Mesendoderm (in vitro differentiated cells): Measurements from ENCODE around the gene EPN1.

Experiments
- DNase-seq: peaks from one replicate; pipeline ENCODE4 v3.0.0; 2013
- H2AK5ac ChIP-seq: 2 replicates; pipeline ENCODE4 v1.6.1; 2013; ENCODE audit warnings: low read length, inconsistent platforms
- H2BK120ac ChIP-seq: 2 replicates; pipeline ENCODE4 v1.6.1; 2013; ENCODE audit warnings: low read depth, mild to moderate bottlenecking, low read length, moderate library complexity, mixed read lengths
- H2BK15ac ChIP-seq: replicated peaks from 2 replicates; pipeline ENCODE4 v1.6.1; 2013; ENCODE audit warnings: low read depth, mild to moderate bottlenecking, moderate library complexity
- H2BK5ac ChIP-seq: 2 replicates; pipeline ENCODE4 v1.6.1; 2013; ENCODE audit warnings: low read length, inconsistent platforms
- H3K18ac ChIP-seq: 2 replicates; pipeline ENCODE4 v1.6.1; 2013; ENCODE audit warnings: mild to moderate bottlenecking, low read length, mixed read lengths
- H3K23ac ChIP-seq: one replicate; pipeline ENCODE4 v1.6.1; 2013; ENCODE audit warnings: low read length
- H3K27ac ChIP-seq: 2 replicates; pipeline ENCODE4 v1.5.1; 2013; ENCODE audit warnings: low read depth, mild to moderate bottlenecking, inconsistent platforms, low read length, moderate library complexity
- H3K27me3 ChIP-seq: 2 replicates; pipeline ENCODE4 v1.6.1; 2013; ENCODE audit warnings: low read length, control low read depth, mild to moderate bottlenecking, inconsistent platforms; ENCODE audit not compliant: insufficient read depth, poor library complexity
- H3K36me3 ChIP-seq: 2 replicates; pipeline ENCODE4 v1.6.1; 2013; ENCODE audit warnings: low read length, inconsistent platforms; ENCODE audit not compliant: control insufficient read depth, insufficient read depth
- H3K4ac ChIP-seq: one replicate; pipeline ENCODE4 v1.6.1; 2013; ENCODE audit warnings: low read depth, mild to moderate bottlenecking, low read length, moderate library complexity
- H3K4me1 ChIP-seq: 2 replicates; pipeline ENCODE4 v1.6.1; 2013; ENCODE audit warnings: low read depth, low read length, inconsistent platforms; ENCODE audit not compliant: control insufficient read depth
- H3K4me2 ChIP-seq: 2 replicates; pipeline ENCODE4 v1.6.1; 2013; ENCODE audit warnings: low read length
- H3K4me3 ChIP-seq: 2 replicates; pipeline ENCODE4 v1.5.1; 2013; ENCODE audit warnings: mild to moderate bottlenecking, low read length
- H3K56ac ChIP-seq: one replicate; pipeline ENCODE4 v1.6.1; 2013; ENCODE audit warnings: low read length
- H3K79me1 ChIP-seq: 2 replicates; pipeline ENCODE4 v1.6.1; 2013; ENCODE audit warnings: low read length, inconsistent platforms
- H3K79me2 ChIP-seq: 2 replicates; pipeline ENCODE4 v1.6.1; 2013; ENCODE audit warnings: mild to moderate bottlenecking, low read length; ENCODE audit not compliant: control insufficient read depth, insufficient read depth
- H3K9ac ChIP-seq: 2 replicates; pipeline ENCODE4 v1.6.1; 2013; ENCODE audit warnings: low read length, inconsistent platforms
- H4K5ac ChIP-seq: one replicate; pipeline ENCODE4 v1.6.1; 2013; ENCODE audit warnings: low read length
- H4K8ac ChIP-seq: one replicate; pipeline ENCODE4 v1.6.1; 2013; ENCODE audit warnings: low read depth, mild to moderate bottlenecking, control low read depth, low read length, moderate library complexity
- WGBS: extraction: QIAGEN DNeasy Blood & Tissue Kit; methylation state at CpG from one replicate; pipeline ENCODE4 v1.1.7; 2013; ENCODE audit warnings: low lambda C conversion rate, missing lambda C conversion rate; ENCODE audit not compliant: insufficient coverage; ENCODE audit errors: extremely low coverage; 5-methylcytosine and 5-hydroxymethylcytosine counted together

Gene EPN1

DNA sequence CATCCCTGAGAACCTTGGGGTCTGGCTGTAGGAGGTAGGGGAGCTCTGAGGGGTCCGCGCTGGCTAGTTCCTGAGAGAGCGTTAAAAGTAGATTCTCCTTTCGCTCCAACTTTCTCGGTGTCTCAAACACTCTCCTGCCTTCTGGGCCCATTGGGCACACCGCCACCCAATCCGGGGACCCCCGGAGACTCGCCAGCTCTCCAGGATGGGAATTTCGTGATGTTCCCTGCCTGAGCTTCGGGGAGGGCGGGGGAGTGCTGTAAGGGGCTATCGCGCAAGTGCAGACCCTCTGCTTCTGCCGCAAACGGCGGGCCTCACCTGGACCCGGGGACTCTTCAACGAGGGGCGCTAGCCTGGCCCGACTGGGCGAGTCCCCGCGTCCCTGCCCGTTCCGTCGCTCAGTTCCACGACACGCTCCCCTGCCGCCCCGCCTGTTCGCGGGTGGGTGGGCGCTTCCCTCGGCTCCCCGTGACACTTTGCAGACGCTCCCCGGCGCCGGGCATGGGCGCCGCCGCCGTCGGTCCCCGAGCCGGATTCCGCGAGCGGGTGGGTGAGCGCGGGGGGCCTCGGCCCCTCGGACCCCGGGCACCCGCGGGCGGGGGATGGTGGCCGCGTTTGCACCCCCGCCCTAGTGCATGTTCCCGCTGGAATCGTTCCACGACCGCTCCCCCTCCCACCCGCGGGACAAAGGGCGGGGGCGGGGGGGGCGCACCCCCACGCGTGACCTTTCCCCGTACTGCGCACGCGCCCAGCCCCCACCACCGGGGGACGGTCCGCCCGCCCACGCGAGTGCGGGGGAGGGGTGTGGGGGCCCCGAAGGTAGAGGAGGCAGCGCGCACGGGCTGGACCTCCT, 27.1 kb upstream of the EPN1 start, which contains the start of gene CCDC106:
TSS of gene CCDC106 (plus strand) at position 481 of the 853 bp plus-strand sequence. CDS start 835 bp downstream, outside the sequence.
- H2BK120ac ChIP-seq: no peak within 1 kb of the TSS
- H3K79me2 ChIP-seq: peaks cover 20% of the 10 kb centered on the region
- H2BK15ac ChIP-seq: no peak within 1 kb of the TSS
- no peak within 1 kb of the TSS for H3K23ac ChIP-seq
- peak within 1 kb of the TSS; percentile 57 for H3K18ac ChIP-seq
- no peak within 1 kb of the TSS for H4K5ac ChIP-seq
- peak; percentile 87 for DNase-seq
- H3K4me1 ChIP-seq: no peaks in the 10 kb centered on the region
- H3K4me3 ChIP-seq: peak within 1 kb of the TSS; percentile 75
- peak within 1 kb of the TSS; percentile 95 for H3K9ac ChIP-seq
- peak within 1 kb of the TSS; percentile 95 for H3K56ac ChIP-seq
- H3K36me3 ChIP-seq: peaks cover 7% of the 10 kb centered on the region
- H3K4me2 ChIP-seq: peak within 1 kb of the TSS; percentile 75
- no peak within 1 kb of the TSS for H2AK5ac ChIP-seq
- peak within 1 kb of the TSS; percentile 73 for H3K4ac ChIP-seq
- H4K8ac ChIP-seq: no peak within 1 kb of the TSS
- H3K27me3 ChIP-seq: no peaks in the 10 kb centered on the region
- peaks cover 8% of the 10 kb centered on the region for H3K79me1 ChIP-seq
- H2BK5ac ChIP-seq: no peak within 1 kb of the TSS
- no CpG with 5 or more reads among the region's 87 CpGs for WGBS
- peak within 1 kb of the TSS; percentile 31 for H3K27ac ChIP-seq

DNA sequence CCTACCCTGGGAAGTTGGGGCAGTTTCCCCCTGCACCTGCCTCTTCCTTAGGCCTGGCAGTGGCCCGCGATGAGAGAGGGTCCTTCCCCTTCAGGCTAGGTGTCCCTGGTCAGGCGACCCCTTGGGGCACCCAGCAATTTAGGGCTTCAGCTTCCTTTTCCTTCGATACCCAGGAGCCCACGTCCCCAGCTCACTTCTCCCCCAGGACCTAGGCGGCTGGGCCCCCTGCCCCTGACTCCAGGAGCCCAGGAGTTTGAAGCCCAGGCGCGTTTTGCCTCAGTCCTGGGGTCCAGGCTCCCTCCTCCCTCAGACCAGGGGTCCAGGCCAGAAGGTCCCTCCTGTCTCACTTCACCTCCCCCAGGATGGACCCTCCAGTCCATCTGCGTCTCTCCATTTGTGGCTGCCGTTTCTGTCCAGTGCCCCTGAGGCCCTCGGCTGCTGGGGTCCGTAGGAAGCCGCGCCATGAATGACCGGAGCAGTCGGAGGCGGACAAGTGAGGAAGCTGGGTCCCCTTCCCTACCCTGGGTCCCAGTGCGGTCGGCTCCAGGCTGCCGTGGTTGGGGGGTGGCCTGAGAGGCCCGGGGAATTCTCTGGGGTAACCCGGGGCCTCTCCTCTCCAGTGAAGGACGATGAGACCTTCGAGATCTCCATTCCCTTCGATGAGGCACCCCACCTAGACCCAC, 26.3 kb upstream of the EPN1 start:
- Histone ChIP-seq H3K79me1 (peaks cover 8% of the 10 kb centered on the region), H3K27me3 (no peaks in the 10 kb centered on the region), H3K56ac (peak overlapping the region; percentile 95), H3K4me1 (no peaks in the 10 kb centered on the region), H3K18ac (peak overlapping the region; percentile 57), H4K8ac (no peak overlapping the region), H4K5ac (no peak overlapping the region), H3K4me2 (peak overlapping the region; percentile 43), H3K9ac (peak overlapping the region; percentile 95), H3K4ac (no peak overlapping the region), H3K4me3 (peak overlapping the region; percentile 75), H3K23ac (no peak overlapping the region), H2BK5ac (no peak overlapping the region), H3K36me3 (peaks cover 7% of the 10 kb centered on the region), H3K27ac (no peak overlapping the region), H3K79me2 (peaks cover 20% of the 10 kb centered on the region), H2AK5ac (no peak overlapping the region), H2BK120ac (no peak overlapping the region), H2BK15ac (no peak overlapping the region)
- no peak for DNase-seq
- WGBS: no CpG with 5 or more reads among the region's 25 CpGs

DNA sequence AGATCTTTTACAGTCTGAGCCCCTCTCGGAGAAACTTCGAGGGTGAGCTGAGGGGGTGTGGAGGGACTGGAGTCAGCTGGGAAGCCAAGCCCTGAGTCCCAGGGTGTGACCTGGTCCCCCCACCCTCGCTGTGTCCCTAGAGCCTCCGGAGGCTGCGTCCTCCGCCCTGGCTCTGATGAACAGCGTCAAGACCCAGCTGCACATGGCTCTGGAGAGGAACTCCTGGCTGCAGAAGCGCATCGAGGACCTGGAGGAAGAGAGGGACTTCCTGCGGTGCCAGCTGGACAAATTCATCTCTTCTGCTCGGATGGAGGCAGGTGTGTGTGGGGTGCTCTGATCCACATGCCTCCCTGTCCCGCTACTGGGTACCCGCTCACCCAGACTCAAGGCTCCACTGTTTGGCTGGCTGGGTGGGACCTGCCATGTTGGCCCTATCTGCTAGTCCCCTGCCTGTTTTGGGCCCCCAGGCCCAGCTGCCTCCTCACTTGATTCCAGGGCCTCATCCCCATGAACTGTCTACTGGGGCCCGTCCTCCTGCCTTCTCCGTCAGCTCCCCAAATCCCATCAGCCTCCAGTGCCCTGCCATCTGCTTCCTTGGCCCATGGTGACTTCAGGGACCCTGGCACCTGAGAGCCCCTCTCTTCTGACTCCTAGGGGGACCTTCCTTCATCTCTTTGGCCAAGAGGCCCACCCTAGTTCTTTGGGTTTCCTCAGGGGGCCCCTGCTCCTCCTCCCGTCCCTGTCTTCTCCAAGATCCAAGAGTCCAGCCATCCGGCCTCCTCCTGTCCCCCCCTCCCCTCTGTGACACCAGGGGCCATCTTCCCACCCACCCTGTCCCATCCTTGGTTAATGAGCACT, 25.5 kb upstream of the EPN1 start:
- no CpG with 5 or more reads among the region's 17 CpGs for WGBS
- no peak overlapping the region for H3K18ac ChIP-seq
- H4K5ac ChIP-seq: no peak overlapping the region
- peaks cover 6% of the 10 kb centered on the region for H3K79me1 ChIP-seq
- H3K27ac ChIP-seq: no peak overlapping the region
- H2AK5ac ChIP-seq: no peak overlapping the region
- no peak overlapping the region for H3K9ac ChIP-seq
- H3K4me3 ChIP-seq: no peak overlapping the region
- H3K56ac ChIP-seq: no peak overlapping the region
- peaks cover 12% of the 10 kb centered on the region for H3K79me2 ChIP-seq
- H4K8ac ChIP-seq: no peak overlapping the region
- H2BK15ac ChIP-seq: no peak overlapping the region
- H3K4me1 ChIP-seq: no peaks in the 10 kb centered on the region
- no peak for DNase-seq
- H3K36me3 ChIP-seq: peaks cover 6% of the 10 kb centered on the region
- H3K27me3 ChIP-seq: no peaks in the 10 kb centered on the region
- H2BK5ac ChIP-seq: no peak overlapping the region
- no peak overlapping the region for H3K4me2 ChIP-seq
- no peak overlapping the region for H3K23ac ChIP-seq
- H2BK120ac ChIP-seq: no peak overlapping the region
- H3K4ac ChIP-seq: no peak overlapping the region

DNA sequence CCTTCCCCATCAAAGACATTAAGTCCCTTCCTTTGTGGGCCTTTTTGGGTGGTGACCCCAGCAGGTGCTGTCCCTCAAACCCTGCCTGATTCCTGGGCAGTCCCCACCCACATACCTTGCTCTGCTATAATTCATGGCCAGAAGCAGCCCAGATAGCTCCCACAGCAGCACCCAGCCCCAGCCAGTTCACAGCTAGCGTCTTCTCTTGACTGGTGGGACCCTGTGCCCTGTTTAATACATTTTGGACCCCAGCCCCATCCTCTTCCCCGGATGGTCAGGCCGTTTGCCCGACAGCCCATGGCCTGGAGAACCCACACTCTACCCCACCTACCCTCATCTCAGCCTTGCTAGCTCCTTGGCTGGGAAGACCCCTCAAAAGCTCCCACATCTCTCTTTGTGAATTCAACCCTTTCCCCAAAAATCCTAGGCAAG, 24.9 kb upstream of the EPN1 start:
- Histone ChIP-seq H2BK120ac (no peak overlapping the region), H3K4me1 (no peaks in the 10 kb centered on the region), H3K27ac (no peak overlapping the region), H3K4me3 (no peak overlapping the region), H3K18ac (no peak overlapping the region), H3K4ac (no peak overlapping the region), H3K36me3 (peaks cover under 1% of the 10 kb centered on the region), H2BK5ac (no peak overlapping the region), H3K23ac (no peak overlapping the region), H4K5ac (no peak overlapping the region), H3K79me2 (peaks cover 5% of the 10 kb centered on the region), H2AK5ac (no peak overlapping the region), H3K9ac (no peak overlapping the region), H3K27me3 (no peaks in the 10 kb centered on the region), H3K4me2 (no peak overlapping the region), H3K79me1 (peaks cover 3% of the 10 kb centered on the region), H4K8ac (no peak overlapping the region), H2BK15ac (no peak overlapping the region), H3K56ac (no peak overlapping the region)
- no CpG with 5 or more reads among the region's 4 CpGs for WGBS
- no peak for DNase-seq

DNA sequence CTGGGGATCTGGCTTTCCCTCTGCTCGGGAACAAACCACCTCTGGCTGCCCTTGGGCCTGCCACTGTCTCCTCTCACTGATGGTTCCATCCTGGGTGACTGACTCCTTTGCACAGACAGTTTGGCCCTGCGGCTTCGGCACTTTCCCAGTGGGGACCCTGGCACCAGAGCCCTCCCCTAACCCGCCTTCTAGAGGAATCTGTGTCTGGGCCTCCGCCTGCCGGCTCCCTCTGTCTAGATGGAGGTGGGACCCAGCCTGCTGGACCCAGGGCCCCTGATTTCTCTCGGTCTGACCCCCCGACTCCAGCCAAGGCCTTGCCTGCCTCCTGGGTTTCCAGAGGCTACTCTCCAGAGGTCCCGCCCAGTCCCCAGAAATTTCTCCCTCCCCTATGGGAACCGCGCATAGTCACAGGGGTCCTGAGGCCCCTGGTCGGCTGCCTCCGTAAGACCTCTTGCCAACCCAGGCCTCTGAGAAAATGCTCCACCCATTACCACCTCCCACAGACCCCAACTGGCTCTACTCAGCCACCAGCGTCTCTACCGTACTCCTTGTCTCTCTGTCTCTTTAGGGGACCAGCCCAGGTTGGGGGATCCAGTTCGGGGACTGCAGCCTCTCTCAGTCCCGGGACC, 24.3 kb upstream of the EPN1 start:
- no peak overlapping the region for H3K23ac ChIP-seq
- H2BK15ac ChIP-seq: no peak overlapping the region
- H3K4ac ChIP-seq: no peak overlapping the region
- H3K27me3 ChIP-seq: no peaks in the 10 kb centered on the region
- peaks cover 3% of the 10 kb centered on the region for H3K79me2 ChIP-seq
- no peaks in the 10 kb centered on the region for H3K79me1 ChIP-seq
- H4K8ac ChIP-seq: no peak overlapping the region
- no peak overlapping the region for H2AK5ac ChIP-seq
- H3K4me1 ChIP-seq: no peaks in the 10 kb centered on the region
- no peak overlapping the region for H3K18ac ChIP-seq
- no CpG with 5 or more reads among the region's 17 CpGs for WGBS
- H3K9ac ChIP-seq: no peak overlapping the region
- H3K27ac ChIP-seq: no peak overlapping the region
- H3K36me3 ChIP-seq: no peaks in the 10 kb centered on the region
- H3K4me3 ChIP-seq: no peak overlapping the region
- no peak overlapping the region for H2BK5ac ChIP-seq
- no peak for DNase-seq
- no peak overlapping the region for H3K56ac ChIP-seq
- no peak overlapping the region for H3K4me2 ChIP-seq
- H4K5ac ChIP-seq: no peak overlapping the region
- no peak overlapping the region for H2BK120ac ChIP-seq
